Activated gamma-delta T cell treated with Interleukin-2 at 50 U/mL for 16 hours (primary cell): ENCODE measurements around the gene MEG3.

Experiments
- DNase-seq: peaks from one replicate; pipeline ENCODE4 v3.0.0-alpha.2; 2020

The MEG3 gene

GRCh38 chr14:100834794-100835547 is 9.1 kb downstream of the MEG3 start:
- DNase-seq, result no peak

GRCh38 chr14:100835548-100836310 is 9.8 kb downstream of the MEG3 start:
- DNase-seq, result no peak

GRCh38 chr14:100836311-100836805 is 10.4 kb downstream of the MEG3 start:
- no peak for DNase-seq

- DNase-seq, result no peak
These were observed 11.3 kb downstream of the MEG3 start for GRCh38 chr14:100836941-100837804.

- no peak for DNase-seq
These were observed 12.0 kb downstream of the MEG3 start for GRCh38 chr14:100837805-100838350.

GRCh38 chr14:100838493-100839314 is 12.8 kb downstream of the MEG3 start:
- DNase-seq, result no peak

- no peak for DNase-seq
These were observed 13.3 kb downstream of the MEG3 start for GRCh38 chr14:100839315-100839585.

DNA sequence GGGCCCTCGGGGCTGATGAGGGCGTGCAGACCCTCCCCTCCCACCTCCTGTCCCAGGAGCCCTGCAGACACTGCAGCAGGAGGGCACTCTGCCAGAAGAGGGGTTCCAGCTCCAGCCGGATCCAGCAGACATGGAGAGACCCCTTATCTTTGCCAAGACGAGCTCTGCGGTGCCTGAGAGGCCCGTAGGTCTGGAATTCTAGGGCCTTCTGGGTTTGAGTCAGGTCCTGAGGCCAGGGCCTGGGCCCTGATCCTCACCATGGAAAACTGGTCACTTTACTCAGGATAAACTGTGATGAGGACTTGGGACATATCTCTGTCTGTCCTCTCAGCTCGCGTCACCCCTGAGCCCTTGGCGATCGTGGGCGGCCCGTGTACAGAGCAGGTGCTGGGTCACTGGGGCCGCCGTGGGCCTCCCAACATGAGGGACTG is 13.8 kb downstream of the MEG3 start:
- DNase-seq, result no peak

DNA sequence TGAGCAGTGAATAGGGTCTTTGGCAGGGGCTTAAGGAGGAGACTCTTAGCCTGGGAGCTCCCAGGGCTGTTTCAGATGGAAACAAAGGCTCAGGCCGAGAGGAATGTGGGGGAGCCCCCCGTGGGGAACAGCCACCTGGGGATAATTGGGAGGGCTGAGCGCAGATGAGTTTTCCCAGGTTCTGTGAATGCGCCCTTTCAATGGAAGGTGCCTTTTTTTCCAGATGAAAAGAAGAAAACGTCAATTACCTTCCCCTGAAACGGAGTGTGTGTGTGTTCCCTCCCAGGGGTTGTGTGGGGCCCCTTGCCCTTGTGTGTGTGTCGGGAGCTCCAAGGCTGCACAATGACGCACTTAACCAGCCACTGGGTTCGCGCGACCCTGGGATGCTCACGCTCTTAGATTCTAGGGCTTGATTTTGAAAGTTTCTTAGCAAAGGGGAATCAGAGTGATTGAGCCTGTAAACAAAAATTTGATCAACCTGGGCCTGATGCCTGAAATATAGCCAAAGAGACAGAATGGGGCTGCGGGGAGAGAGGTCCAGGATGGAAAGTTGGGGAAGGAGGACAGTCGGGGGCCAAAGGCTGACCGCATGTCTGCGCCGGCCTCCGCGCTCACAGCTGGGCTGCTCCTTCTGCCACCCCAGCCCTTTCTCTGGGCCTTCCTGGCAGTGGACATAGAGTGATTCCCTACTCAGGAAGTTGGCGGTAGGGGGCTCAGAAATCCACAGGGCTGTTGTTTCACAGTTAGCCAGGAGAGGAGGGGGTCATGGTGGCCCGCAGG is 14.6 kb downstream of the MEG3 start:
- DNase-seq, result no peak

- no peak for DNase-seq
These were observed 15.3 kb downstream of the MEG3 start for GRCh38 chr14:100841066-100841760.

GRCh38 chr14:100841761-100842403 is 16.0 kb downstream of the MEG3 start:
- no peak for DNase-seq

DNA sequence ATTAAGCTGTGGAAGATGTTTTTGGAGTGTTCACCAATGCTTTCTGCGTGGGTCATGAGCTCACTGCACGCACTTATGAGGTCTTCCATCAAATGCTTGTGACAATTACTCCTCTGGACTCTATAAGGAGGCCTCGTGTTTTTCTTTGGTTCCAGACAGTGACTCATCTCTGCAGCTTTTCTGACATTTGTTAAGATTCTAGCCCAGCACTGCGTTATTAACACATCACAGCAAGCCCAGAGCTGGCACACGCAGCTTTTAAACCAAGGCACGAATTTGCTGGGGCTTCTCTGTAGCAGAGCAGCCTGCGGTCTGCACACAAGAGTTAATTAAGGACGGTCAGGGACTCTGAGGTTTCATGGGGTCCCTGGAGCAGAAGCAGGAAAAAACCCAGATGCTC is 16.9 kb downstream of the MEG3 start:
- no peak for DNase-seq

DNA sequence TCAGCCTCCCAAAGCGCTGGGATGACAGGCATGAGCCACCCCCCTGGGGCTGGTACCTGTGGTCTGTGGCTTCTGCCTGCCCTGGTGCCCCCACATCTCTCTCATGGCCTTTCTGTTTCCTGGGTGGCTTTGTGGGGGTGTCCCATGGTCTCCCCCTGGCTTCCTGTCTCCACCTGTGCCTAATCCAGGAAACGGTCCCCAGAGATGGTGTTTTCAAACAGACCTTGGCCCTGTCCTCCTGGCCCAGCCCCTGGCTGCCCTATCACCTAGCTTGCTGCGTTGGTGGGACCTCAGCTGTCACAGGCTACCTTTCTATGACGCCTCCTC is 18.1 kb downstream of the MEG3 start:
- DNase-seq, result no peak

GRCh38 chr14:100844421-100844820 is 18.5 kb downstream of the MEG3 start:
- no peak for DNase-seq

- no peak for DNase-seq
These were observed 18.9 kb downstream of the MEG3 start for GRCh38 chr14:100844846-100845245.

DNA sequence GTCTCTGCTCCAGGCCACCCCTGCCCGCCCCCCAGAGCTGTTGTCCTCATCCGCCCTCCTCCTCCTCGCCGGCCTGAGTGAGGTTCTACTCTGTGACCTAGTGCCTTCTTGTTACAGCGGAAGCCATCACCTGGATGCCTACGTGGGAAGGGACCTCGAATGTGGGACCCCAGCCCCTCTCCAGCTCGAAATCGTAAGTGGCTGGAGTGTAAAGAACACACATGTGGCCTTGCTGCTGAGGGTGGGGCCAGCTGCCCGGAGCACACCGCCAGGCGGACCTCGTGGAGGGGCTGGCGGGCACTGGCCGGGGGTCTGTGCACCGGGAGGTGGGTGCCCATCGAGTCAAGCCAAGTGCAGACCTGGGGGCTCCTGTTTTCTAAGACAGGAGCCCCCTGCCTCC is 19.4 kb downstream of the MEG3 start:
- no peak for DNase-seq

DNA sequence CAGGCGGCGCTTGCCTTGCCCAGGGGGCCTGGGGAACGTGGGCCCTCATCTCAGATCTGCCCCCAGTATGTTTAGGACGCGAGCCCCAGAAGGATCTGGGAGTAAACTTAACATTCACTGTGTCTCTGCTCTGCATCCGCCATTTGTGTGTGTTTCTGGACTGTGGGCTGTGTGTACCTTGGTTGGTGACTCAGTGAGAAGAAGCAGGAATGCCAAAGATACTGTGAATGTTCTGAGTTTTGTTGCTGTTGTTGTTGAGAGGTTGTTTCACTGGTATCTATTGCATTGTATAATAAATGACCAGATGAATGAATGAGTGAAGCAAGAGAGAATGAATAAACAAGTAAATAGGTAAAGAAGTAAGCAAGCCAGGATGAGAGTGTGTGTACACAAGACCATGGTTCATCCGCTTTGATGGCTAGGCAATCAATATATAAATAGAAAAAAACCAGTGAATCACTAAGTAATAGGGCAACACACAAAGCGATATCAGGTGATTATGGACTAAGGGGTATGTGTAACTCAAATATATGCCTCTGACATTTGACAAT is 20.5 kb downstream of the MEG3 start:
- no peak for DNase-seq

- no peak for DNase-seq
These were observed 23.3 kb downstream of the MEG3 start for GRCh38 chr14:100849115-100849781.

DNA sequence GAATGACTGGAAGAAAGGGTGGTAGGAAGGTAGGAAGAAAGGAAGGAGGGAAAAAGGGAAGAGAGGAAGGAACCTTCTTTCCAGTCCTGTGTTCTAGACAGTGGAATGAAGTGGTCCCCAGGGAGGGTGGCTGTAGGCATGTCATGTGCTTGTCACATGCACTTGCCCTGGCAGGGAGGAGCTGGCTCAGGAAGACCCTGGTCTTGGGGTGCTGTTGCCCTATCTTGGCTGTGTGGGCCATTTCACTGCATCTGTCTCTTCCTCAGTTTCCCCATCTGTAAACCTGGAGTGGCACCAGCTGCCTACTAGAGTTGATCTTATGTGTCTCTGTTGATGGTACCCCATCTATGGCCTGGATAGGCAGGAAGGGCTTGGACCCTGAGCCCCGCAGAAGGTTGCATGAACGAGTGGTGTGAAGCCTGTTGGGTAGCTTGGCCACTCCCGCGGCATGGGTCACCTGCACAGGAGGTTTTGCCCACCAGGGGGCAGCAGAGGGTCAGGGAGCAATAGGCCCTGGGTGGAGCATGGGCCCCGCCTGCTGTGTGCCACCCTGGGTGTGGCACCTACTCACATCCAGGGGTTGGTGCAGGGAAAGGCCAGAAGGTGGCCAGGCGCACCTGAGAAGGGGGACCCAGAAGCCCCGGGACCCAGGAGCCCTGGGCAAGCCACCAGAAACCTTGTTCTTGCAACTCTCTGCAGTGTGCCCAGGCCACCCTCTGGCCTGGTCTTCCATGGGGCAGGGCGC is 25.1 kb downstream of the MEG3 start:
- peak; percentile 77 for DNase-seq
